Measurements from ENCODE around the gene USP34.

DNA sequence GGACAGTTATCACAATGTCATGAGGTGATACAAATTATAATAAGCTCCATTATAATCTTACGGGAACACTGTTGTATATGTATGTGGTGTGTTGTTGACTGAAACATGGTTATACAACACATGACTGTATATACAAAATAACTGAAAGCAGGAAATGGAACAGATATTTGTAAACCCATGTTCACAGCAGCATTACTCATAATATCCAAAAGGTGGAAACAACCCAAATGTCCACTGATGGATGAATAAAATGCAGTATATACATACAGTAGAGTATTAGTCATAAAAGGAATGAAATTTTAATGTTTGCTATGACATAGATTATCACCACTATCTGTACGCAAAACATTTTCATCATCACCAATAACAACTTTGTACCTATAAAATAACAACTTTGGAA, 107.3 kb downstream of the USP34 start:
- TF ChIP-seq, protein P1, sequence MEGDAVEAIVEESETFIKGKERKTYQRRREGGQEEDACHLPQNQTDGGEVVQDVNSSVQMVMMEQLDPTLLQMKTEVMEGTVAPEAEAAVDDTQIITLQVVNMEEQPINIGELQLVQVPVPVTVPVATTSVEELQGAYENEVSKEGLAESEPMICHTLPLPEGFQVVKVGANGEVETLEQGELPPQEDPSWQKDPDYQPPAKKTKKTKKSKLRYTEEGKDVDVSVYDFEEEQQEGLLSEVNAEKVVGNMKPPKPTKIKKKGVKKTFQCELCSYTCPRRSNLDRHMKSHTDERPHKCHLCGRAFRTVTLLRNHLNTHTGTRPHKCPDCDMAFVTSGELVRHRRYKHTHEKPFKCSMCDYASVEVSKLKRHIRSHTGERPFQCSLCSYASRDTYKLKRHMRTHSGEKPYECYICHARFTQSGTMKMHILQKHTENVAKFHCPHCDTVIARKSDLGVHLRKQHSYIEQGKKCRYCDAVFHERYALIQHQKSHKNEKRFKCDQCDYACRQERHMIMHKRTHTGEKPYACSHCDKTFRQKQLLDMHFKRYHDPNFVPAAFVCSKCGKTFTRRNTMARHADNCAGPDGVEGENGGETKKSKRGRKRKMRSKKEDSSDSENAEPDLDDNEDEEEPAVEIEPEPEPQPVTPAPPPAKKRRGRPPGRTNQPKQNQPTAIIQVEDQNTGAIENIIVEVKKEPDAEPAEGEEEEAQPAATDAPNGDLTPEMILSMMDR (IDR thresholded peaks at IDR 0.05 in 2 of 3, conservative IDR thresholded peaks at IDR 0.05 in 1 of 3; ENCODE audit: insufficient read depth in 2 of 3, low read depth in 1 of 3, low read length in 3 of 3) = no peak
- TF ChIP-seq FOS (IDR thresholded peaks at IDR 0.05; ENCODE audit: extremely low read depth, insufficient read length) (no peak), ZNF696 (CRISPR knock-in tag; conservative IDR thresholded peaks at IDR 0.05) (no peak), SNRNP70 (optimal IDR thresholded peaks at IDR 0.05; ENCODE audit: low read depth, low read length) (no peak), GATAD2A (IDR thresholded peaks at IDR 0.05) (no peak)

Measured in K562 (cell line).